ENCODE data around the gene JMJD8. TPM values are rescaled to one million over a fixed set of nuclear protein-coding genes. Genes with fewer than 3 reads are reported as not detected.

Gene JMJD8
- total RNA-seq, 1 donor from 2014 or later = 46.1 TPM

DNA sequence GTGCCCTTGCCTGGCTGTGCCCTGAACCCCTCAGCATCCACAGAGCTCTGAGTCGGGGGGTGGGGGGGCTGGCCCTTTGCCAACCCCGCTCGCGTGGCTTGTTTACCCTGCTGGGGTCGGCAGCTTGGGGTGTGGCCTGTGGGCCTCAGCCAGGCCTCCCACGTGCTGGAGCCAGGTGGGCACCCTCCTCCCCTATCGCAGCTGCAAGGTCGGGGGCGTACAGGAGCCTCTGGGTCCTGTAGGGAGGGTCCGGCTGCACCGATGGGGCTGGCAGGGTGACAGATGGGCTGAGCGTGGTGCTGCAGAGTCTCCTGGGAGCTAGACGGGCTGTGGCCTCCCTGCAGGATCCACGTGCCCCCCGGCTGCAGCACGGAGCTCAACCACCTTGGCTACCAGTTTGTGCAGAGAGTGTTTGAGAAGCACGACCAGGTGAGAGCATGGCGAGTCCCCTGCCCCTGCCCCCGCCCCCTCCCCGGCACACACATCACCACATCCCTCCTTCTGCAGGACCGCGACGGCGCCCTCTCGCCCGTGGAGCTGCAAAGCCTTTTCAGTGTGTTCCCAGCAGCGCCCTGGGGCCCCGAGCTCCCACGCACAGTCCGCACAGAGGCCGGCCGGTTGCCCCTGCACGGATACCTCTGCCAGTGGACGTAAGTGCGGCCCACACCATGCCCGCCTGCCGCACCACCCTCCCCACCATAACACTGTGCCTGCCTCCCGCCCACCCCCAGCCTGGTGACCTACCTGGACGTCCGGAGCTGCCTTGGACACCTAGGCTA lies 12.6 kb downstream of the JMJD8 start:
- Mint-ChIP-seq H3K27me3 (ENCODE audit: low read depth) (peaks cover 6% of the 10 kb centered on the region), H3K4me3 (no peak overlapping the region), H3K4me1 (peaks cover 5% of the 10 kb centered on the region), H3K36me3 (peaks cover 2% of the 10 kb centered on the region), H3K27ac (no peak overlapping the region), H3K9me3 (no peaks in the 10 kb centered on the region)
- no peak for DNase-seq (ENCODE audit: low spot score in 2 of 2, unreplicated experiment in 2 of 2)
- TF ChIP-seq, protein P1, sequence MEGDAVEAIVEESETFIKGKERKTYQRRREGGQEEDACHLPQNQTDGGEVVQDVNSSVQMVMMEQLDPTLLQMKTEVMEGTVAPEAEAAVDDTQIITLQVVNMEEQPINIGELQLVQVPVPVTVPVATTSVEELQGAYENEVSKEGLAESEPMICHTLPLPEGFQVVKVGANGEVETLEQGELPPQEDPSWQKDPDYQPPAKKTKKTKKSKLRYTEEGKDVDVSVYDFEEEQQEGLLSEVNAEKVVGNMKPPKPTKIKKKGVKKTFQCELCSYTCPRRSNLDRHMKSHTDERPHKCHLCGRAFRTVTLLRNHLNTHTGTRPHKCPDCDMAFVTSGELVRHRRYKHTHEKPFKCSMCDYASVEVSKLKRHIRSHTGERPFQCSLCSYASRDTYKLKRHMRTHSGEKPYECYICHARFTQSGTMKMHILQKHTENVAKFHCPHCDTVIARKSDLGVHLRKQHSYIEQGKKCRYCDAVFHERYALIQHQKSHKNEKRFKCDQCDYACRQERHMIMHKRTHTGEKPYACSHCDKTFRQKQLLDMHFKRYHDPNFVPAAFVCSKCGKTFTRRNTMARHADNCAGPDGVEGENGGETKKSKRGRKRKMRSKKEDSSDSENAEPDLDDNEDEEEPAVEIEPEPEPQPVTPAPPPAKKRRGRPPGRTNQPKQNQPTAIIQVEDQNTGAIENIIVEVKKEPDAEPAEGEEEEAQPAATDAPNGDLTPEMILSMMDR (IDR thresholded peaks at IDR 0.05; ENCODE audit: unreplicated experiment) = no peak

DNA sequence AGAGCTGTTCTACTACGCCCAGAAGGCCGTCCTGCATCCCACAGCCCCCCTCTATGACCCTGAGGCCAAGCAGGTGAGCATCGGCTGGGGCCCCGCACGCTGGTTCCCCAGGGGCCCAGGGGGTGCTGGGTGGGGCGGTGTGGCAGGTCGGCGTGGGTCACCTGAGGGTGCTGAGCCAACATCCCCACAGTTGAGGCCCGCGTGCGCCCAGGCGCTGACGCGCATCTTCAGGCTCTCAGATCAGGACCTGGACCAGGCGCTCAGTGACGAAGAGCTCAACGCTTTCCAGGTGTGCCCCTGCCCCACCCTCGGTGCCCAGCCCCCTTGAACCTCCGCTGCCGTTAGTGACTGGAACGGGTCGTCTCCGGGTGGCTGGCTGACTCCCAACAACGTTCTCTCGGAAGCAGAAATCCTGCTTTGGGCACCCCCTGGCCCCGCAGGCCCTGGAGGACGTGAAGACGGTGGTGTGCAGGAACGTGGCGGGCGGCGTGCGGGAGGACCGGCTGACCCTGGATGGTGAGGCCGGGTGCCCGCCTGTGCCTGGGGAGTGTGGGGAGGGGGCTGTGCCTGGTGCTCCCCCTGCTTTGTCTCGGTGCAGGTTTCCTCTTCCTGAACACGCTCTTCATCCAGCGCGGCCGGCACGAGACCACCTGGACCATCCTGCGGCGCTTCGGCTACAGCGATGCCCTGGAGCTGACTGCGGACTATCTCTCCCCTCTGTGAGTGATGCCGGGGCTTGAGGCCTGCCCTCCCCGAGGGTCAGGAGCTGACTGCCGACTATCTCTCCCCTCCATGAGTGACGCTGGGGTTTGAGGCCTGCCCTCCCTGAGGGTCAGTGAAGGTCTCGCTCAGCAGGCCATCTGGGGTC lies 13.4 kb downstream of the JMJD8 start:
- H3K4me3 Mint-ChIP-seq = peak overlapping the region; percentile 57
- no peak for DNase-seq (ENCODE audit: low spot score in 2 of 2, unreplicated experiment in 2 of 2)
- peaks cover 2% of the 10 kb centered on the region for H3K36me3 Mint-ChIP-seq
- peaks cover 5% of the 10 kb centered on the region for H3K27me3 Mint-ChIP-seq (ENCODE audit: low read depth)
- peaks cover 5% of the 10 kb centered on the region for H3K4me1 Mint-ChIP-seq
- H3K27ac Mint-ChIP-seq = no peak overlapping the region
- H3K9me3 Mint-ChIP-seq = no peaks in the 10 kb centered on the region
- TF ChIP-seq, protein P1 (IDR thresholded peaks at IDR 0.05; ENCODE audit: unreplicated experiment) = no peak

GRCh38 chr16:669666-670065 lies 14.5 kb downstream of the JMJD8 start:
- DNase-seq (ENCODE audit: low spot score in 2 of 2, unreplicated experiment in 2 of 2) = no peak
- Mint-ChIP-seq H3K27ac (no peak overlapping the region), H3K4me3 (peak overlapping the region; percentile 57), H3K9me3 (no peaks in the 10 kb centered on the region), H3K36me3 (peaks cover 2% of the 10 kb centered on the region), H3K27me3 (ENCODE audit: low read depth) (no peaks in the 10 kb centered on the region), H3K4me1 (peaks cover 5% of the 10 kb centered on the region)
- TF ChIP-seq, protein P1 (IDR thresholded peaks at IDR 0.05; ENCODE audit: unreplicated experiment) = no peak

- Mint-ChIP-seq H3K4me1 (peaks cover 5% of the 10 kb centered on the region), H3K4me3 (peak overlapping the region; percentile 74), H3K27me3 (ENCODE audit: low read depth) (no peaks in the 10 kb centered on the region), H3K36me3 (peaks cover 2% of the 10 kb centered on the region), H3K9me3 (no peaks in the 10 kb centered on the region), H3K27ac (no peak overlapping the region)
- TF ChIP-seq, protein P1 (IDR thresholded peaks at IDR 0.05; ENCODE audit: unreplicated experiment) = no peak
- DNase-seq (ENCODE audit: low spot score in 2 of 2, unreplicated experiment in 2 of 2) = no peak
Observed at GRCh38 chr16:668519-669171, 15.5 kb downstream of the JMJD8 start.

DNA sequence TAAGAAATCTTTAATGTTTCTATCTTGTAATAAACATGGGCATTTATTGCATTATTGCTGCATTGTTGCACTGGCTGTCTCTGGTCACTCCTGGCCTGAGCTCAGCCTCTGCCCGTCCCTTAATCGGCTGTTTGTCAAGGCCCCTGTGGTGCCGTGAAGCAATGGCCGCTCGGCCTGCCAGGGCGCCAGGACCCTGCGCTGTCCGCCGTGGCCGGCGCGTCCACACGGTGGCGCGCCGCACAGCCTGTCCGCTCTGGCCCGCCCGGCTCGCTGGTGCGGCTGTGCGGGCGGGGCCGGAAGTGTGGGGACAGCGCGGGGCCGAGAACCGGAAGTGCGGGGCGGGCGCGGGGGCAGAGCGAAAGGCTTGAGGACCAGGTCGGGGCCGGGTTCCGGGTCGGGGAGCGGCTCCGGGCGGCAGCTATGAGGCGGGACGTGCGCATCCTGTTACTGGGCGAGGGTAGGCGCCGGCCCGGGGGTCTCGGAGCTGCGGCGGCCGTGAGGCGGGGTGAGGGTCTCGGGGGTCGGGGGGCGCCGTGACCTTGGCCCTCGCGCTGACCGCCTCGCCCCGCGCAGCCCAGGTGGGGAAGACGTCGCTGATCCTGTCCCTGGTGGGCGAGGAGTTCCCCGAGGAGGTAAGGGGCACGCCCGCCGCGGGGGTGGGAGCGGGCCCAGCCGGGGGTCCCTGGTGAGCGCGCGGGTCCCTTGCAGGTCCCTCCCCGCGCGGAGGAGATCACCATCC lies 16.2 kb downstream of the JMJD8 start, which contains the start of gene RHOT2:
RHOT2 (plus strand) TSS at position 353 of the 739 bp plus-strand sequence; CDS start at position 421, 68 bp downstream.
- DNase-seq (ENCODE audit: low spot score in 2 of 2, unreplicated experiment in 2 of 2) = peak; percentile 91 to 92
- H3K4me3 Mint-ChIP-seq = peak within 1 kb of the TSS; percentile 74
- TF ChIP-seq, protein P1 (IDR thresholded peaks at IDR 0.05; ENCODE audit: unreplicated experiment) = peak; percentile 58
- peak within 1 kb of the TSS; percentile 61 for H3K27ac Mint-ChIP-seq
- H3K4me1 Mint-ChIP-seq = peaks cover 5% of the 10 kb centered on the region
- H3K27me3 Mint-ChIP-seq (ENCODE audit: low read depth) = no peaks in the 10 kb centered on the region
- peaks cover 2% of the 10 kb centered on the region for H3K36me3 Mint-ChIP-seq
- H3K9me3 Mint-ChIP-seq = no peaks in the 10 kb centered on the region

Data from mesothelial cell of epicardium (in vitro differentiated cells).